GM21447 (cell line): ENCODE results near the gene DNM3.

Experiments
- ATAC-seq: cut with Tn5 transposase; IDR thresholded peaks from one replicate; pipeline ENCODE4 v1.9.1; 2021; ENCODE audit not compliant: unreplicated experiment

Gene DNM3

DNA sequence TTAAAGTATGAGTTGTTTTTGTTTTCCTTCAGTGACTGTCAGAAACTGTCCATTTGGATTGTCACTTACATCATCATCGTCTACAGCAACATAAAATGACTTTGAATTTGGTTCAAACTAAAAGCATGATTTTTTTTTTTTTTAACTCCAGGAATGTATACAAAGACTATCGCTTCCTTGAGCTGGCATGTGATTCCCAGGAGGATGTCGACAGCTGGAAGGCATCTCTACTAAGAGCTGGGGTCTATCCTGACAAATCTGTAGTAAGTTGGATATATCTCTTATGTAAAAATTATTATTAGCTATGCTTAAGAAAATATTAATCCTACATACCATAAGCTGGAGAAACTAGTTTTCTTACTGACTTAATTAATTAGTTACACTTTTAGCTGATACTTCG is 467.3 kb downstream of the DNM3 start:
- ATAC-seq: no peak

DNA sequence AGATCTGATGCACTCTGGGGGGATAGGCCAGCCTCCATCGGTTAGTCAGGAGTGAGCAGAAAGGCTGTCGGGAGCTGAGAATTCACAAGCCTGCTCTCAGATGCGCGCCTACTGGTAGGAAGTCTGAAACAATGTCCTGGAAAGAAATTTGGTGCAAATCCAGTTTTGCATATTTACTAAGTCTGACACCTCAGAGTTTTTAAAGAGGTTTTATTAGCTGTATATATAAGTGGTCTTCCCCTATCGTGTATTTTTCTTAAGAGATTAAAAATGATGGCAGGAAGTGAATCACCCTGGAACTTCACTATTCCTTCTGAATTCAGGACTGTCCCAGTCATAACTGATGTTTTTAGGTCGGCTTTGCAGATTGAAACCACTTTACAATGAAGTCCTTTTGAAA is 479.4 kb downstream of the DNM3 start:
- no peak for ATAC-seq

DNA sequence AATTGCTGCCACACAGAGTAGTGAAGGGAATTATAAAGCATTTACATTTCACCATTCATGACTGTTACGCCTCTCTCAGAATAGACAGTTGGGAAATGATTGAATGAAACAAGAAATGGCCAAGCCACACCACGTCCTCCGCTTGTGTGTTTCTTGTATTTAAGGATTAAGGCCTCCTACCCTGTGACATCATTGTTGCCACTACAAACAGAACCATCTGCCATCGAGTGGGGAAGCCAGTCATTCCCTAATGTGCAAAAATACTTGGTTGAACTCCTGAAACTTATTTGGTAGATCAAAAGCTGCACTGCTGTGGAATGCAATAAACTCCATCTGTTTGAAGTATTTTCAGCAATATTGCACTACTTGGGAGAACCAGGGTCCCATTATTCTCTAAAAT is 480.2 kb downstream of the DNM3 start:
- no peak for ATAC-seq

DNA sequence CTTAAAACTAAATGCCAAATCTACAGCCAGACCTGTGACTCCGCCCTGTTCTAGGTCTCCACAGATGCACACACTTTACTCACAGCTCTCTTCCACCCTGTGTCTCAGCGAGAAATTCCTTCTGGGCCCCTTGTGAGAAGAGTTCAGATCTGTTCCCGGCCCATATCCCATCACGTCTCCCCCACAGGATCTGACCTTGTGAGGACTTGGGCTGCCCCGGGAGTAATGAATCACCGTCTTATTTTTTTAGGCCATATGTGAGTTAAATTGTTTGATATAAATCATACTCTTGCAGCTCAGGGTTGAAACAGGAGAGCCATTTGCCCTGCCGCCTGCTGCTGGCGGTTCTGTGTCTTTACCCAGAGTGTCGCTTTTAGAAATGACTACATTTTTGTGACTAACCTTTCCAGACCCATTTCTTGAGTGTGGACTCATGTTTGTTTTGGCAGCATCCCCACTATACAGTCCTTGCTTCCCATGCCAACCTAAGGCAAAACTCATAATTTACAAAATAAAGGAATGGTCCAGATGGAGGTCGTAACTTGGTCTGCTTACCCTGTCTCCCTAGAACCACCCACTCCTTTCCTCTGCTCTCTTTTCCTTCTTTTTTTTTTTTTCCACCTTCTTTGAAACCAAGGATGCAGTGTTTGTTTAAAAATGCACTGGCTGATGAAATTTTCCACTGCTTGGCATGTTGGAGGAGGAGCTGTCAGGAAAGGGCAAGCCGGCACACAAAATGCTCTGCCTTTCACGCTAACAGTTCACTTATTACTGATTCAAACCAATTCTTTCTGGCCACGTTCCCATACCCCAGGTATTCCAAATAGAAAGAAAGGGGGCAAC is 481.1 kb downstream of the DNM3 start:
- ATAC-seq: no peak

DNA sequence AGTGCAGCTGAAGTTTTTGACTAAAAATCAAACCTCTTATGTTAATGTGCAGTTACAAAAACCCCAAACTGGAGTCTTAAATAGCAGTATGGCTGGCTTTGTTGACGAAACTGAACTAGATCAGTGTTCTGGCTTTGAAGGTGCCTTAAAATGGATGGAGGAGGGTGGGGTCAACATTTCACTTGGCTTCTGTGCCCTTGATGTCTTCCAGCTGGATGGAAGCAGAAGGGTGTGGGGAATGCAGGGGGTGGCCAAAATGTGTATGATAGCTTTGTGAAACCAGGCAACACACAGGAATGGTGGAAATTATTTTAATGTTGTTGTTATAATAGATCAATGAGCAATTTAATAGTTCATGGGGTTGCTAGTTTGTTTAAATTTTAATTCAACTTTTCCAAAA is 482.4 kb downstream of the DNM3 start:
- no peak for ATAC-seq

DNA sequence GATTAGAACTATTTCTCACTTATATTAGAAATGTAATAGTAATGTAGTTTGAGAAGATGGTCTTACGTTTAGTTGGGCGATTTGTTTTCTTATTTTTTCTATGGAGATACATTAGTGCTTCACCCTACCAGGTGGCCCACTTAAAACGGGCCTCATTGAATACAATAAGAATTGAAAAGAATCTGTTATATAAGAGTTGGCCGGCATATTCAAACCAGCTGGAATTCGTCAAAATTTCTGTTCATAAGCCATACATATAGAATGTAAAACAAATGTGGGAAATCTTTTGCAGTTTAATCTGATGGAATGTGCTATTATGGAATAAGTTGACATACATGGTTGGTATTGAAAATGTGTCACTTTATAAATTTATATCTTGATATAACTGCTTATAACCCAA is 482.8 kb downstream of the DNM3 start:
- no peak for ATAC-seq

DNA sequence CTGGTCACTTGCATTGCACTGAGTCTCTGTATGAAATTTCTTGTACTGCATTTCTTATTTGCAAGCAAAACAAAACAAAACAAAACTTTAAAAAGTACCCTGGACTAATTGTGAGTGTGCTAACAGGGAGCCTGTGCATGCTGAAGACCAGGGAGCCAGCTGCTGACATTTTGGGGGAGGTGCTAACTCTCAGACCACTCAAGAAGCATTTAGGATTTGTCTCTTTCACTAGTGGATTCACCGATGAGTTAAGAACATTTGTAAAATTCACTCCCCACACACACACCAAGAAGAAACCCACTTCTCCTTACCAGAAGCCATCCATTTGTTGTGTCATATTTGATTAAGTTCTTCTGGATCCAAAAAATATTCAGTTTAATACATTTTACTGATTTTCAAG is 483.5 kb downstream of the DNM3 start:
- no peak for ATAC-seq

DNA sequence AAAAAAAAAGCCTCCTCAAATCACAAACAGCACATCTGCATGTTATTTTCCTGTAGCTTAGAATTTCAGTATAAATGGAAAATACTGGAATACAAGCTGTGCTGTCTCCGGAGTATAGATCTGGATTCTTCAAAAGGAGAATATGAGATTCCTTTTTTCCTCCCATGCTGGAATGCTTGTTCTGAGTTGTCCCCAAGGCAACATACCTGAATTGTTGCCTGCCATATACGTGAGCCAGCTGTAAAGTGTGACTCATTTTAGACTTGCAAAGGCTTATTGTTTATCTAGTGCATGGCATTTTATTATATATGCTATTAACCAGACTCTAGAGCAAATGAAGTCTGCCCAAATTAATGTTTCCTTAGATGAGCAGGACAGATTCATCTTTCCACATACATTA is 484.2 kb downstream of the DNM3 start:
- ATAC-seq: no peak

DNA sequence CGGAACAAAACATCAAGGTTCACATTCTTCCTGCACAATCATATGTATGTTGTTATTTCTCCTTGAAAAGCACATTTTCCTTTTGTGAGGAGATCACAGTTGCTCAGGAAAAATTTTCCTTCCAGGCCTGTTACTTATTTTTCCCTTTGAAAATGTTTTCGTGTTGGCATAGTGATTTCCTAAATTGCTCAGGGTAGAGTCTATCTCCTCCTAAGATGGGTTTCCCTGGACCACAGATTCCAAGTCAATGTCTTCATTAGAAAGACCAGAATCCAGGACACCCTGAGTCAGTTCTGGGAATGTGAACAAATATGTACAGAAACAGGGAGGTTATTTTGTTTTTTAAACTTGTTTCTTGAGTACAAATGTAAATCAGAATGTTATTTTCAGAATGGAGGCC is 484.8 kb downstream of the DNM3 start:
- no peak for ATAC-seq

DNA sequence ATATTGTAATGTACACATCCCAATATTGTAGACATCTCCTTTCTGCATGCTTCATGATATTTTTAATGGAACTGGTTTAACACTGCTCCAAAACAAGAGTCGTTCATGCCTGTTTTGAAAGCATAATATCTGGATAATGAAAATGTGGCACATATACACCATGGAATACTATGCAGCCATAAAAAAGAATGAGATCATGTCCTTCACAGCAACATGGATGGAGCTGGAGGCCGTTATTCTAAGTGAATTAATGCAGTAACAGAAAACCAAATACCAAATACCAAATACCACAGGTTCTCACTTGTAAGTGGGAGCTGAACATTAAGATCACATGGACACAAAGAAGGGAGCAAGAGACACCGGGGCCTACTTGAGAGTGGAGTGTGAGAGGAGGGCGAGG is 487.0 kb downstream of the DNM3 start:
- no peak for ATAC-seq

DNA sequence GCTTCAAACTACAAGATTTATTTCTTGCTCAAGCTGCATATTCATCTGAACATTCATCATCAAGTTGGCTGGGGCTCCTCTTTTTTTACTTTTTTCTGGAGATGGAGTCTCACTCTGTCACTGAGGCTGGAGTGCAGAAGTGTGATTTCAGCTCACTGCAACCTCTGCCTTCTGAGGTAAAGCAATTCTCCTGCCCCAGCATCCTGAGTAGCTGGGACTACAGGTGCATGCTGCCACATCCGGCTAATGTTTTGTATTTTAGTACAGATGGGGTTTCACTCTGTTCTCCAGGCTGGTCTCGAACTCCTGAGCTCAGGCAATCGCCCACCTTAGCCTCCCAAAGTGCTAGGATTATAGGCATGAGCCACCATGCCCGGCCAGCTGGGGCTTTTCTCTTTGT is 490.9 kb downstream of the DNM3 start:
- no peak for ATAC-seq

DNA sequence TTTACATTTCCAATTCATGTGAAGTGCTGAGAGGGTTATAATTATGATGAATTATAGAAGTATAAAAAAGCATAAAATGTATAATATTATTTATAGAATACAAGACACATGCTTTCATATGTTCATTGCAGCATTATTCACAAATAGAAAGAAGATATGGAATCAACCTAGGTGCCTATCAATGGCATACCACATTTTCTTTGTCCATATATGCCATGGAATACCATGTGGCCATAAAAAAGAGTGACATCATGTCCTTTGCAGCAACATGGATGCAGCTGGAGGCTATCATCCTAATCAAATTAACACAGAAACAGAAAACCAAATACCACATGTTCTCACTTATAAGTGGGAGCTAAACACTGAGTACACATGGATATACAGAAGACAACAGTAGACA is 494.1 kb downstream of the DNM3 start:
- ATAC-seq: no peak

DNA sequence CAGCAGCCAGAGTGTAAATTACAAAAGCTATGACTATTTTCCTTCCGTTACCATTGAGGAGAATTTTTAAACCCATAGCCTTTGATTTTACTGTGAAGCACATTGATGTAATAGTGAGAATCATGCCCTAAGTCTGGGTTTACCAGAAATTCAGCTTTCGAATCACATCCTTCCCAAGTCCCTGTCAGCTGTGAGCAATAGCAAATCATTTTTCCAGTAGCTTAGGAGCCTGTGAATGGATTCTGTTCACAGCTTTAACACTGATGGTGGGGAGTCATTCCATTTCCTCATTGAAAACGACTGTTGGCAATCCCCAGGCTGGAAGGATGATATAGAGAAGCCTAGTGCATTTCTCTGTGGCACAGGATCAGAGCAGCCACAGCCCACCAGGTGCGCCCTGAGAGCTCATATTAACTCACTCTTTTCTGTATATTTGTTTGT is 497.0 kb downstream of the DNM3 start:
- ATAC-seq: peak; percentile 34

DNA sequence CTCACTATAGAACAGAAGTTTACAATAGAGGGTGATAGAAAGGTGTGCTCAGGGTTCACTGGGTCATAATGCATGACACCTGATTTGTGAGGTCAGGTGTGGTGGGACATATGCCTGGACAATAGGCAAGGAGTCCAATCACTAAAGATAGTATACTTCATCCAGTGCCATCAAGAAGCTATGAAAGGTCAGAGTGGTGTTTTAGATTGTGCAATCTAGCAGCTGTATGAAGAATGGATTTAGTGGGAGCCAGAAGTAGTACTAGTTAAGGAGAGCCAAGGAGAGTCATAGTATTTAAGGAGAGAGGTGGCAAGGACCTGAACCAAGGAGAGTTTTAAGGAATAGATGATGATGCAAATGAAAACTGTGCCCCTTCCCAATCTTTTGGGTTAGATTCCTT is 498.5 kb downstream of the DNM3 start:
- no peak for ATAC-seq

DNA sequence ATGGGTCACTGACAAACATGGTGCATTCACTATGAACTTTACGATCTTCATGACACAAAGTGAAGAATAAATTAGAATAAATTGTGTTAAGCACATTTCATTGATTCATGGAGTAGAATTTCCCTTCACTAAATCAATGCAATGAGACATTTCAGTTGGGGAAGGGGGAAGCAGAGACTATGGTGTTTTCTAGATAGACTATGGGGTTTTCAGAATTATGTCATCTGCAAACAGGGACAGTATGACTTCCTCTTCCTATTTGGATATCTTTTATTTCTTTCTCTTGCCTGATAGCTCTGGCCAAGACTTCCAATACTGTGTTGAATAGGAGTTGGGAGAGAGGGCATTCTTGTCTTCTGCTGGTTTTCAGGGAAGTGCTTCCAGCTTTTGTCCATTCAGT is 499.2 kb downstream of the DNM3 start:
- ATAC-seq: peak; percentile 37

DNA sequence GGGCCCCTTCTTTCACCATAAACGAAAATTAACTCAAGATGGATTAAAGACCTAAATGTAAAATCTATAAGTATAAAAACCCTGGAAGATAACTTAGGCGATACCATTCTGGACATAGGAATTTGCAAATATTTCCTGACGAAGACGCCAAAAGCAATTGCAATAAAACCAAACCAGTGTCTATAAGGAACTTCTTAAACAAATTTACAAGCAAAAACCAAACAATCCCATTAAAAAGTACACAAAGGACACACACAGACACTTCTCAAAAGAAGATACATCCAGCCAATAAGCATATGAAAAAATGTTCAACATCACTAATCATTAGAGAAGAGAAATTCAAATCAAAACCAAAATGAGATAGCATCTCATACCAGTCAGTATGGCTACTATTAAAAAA is 500.4 kb downstream of the DNM3 start:
- ATAC-seq: no peak

DNA sequence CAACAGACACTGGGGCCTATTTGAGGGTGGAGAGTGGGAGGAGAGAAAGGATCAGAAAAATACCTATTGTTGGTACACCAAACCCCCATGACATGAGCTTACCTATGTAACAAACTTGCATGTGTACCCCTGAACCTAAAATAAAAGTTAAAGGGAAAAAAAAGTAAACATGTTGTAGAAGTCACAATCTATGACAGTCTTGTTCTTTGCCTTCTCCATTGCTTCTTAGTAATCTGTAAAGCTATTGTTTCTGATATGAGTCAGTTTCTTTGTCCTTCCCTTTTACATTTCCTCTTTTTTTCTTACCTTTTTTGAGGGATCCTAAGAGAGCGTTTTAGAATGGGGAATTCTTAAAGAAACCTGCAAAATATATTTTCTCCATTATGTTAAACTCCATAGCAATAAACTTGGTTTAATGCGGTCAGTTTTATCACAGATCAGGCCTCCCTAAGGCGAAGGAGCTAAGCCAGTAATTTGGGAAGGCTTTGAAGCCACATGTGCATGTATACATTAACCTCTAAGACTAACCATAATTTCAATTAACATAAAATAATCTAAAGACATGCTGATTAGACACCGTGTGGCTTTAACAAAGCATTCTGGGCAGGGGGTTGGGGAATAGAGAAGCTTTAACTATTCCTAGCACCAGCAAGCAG is 501.4 kb downstream of the DNM3 start:
- no peak for ATAC-seq

DNA sequence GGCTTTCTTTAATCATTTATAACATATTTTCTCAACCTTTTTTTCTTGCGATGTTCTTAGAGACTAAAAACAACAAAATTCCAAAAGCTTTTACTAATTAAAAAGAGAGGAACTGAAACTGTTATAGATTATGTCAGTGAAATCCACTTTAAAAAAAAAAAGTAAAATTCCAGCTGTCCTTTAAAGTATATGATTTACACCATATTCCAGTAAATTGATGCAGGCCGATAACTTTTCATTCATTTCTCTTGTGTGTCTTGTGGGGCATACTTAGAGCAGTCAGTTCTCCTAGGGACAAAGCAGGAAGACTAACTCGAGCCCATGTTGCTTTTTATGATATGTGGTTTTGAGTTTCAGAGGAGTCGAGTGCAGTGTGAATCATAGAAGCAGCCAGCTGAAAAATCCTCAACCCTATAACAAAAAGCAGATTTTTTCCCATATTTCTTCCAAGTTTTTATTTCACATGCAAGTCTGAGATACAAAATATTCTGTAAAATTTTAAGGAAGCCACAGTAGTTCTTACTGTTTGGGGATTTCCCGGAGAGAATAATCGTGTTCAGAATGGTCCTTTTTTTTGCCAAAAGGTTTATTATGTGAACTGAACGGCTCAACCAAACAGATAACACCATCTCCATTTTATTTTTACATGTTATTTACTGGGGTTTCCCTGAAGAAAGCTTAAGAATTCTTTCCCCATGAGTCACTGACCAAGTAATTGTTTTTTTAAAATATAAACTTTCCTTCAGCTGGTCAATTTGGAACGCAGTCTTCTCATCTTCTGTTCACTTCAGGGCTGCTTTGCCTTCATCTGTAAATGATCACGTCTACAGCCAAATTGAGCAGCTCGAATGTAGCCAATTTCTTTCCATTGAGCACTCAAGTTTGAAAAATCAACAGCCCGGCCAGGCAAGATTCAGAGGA is 502.2 kb downstream of the DNM3 start:
- no peak for ATAC-seq

DNA sequence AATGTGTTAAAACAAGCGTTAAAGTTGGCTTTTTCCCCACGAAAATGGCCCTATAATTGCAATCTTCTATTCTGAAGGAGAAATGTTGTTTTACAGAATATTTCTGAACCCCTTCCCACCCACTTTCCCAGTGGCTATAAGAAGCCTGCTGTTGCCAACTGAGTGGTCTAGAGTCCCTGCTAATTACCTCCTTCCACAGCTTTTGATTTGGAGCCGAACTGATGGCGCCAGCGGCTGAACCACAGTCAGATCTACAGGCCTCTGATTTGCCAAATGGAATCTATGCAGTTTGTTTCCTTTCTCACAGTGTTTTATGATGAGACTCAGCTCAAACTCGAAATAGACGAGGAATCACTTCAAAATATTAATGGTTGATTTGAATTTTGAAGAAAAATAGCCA is 503.1 kb downstream of the DNM3 start:
- no peak for ATAC-seq

DNA sequence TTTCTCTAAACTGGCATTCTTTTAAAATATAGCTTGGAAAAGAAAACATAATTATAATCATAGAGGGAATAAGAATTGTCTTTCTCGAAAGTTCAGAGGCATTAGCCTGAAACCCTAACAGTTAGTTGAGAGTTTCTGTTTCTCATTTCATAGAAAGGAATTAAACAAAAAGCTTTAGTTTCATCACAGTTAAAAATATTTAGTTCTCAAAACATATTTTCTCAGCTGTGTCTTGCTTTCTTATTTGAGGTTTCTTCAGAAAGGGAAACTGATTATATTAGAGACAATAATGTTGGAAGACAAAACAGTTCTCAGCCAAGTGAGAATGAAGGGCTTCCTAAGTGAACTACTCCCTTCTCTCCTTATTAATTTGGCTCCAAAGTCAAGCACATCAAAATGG is 503.8 kb downstream of the DNM3 start:
- peak; percentile 30 for ATAC-seq

DNA sequence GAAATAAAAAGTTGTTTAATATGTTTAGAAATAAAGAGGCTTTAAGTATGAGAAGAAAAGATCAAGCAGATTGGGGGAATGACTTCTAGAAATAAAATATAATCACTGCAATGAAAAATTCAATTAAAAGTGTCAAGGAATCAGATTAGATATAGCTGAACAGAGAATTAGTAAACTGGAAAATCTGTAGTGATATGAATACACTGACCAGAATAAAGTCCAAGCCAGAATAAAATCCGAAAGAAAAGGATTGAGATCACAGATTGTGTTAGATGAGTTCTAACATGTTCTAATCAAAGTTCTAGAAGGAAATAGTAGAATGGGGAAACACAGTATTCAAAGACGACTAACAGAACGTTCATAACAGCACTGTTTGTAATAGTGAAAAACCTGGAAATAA is 506.1 kb downstream of the DNM3 start:
- ATAC-seq: no peak

DNA sequence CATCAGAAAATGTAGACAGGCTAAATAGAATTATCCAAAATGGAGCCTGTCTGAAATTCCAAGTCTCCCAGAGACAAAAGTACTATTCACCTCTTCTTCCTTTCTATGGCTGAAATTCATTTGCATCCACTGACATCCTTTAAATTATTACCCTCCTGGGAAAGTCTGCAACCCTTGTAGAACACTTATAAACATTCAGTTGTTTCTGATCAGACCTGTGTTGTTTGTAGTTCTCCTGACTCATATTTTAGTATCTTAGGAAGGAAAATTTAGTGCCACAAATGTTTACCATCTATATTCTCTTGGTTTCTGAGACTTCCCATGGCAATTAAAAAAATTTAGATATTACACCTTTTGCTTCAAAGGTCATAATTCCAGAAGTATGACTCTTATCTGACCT is 509.6 kb downstream of the DNM3 start:
- no peak for ATAC-seq
